ENCODE results near the gene MAGOH. TPM values are rescaled to one million over a fixed set of nuclear protein-coding genes. Genes with fewer than 3 reads are reported as not detected.

MAGOH gene
- total and polyA plus RNA-seq, 2 donors (not counting 1 experiment from before 2014, with no cell fraction given), result 10.8 to 45.6 TPM

DNA sequence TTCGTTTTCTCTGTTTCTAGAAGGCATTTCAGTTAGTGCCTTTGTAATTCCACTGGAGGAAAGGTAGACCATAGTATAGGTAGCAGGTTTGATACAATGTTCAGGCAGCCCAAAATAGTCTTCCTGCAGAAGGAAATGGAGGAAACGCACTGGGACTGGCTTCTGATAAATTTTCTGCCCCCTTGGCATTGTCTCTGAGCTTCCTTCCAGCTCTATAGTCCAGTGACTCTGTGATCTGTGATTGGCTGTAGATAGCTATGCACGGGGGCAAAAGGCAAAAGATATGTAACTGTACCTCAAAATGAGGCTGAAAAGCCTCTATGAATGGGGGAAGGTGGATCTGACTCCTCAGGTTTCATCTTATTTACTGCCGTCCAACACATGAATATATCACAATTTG, 5.8 kb upstream of the MAGOH start:
- 33% methylated on average over 1 of the region's 4 CpGs for WGBS (ENCODE audit: insufficient coverage)
- ChIA-PET CTCF (interaction anchor here (0.9 kb wide), 1 partner anchor 17 kb away, joined by 3 read pairs; no protein-coding TSS in a partner anchor), POLR2A (no interaction called here)
- TF ChIP-seq CTCF (IDR thresholded peaks at IDR 0.05) (no peak), EZH2 (IDR thresholded peaks at IDR 0.05; ENCODE audit: borderline replicate concordance, insufficient read depth, low read depth, low read length, poor library complexity, severe bottlenecking) (no peak)
- H3K4me1 Mint-ChIP-seq, result peaks cover 32% of the 10 kb centered on the region
- intact Hi-C loops (cut with micrococcal nuclease), result no loop called here
- H4K20me1 ChIP-seq (ENCODE audit: control insufficient read depth, insufficient read depth, low read length, poor library complexity, severe bottlenecking), result no peaks in the 10 kb centered on the region
- no peaks in the 10 kb centered on the region for H3K27me3 Mint-ChIP-seq
- H3K9me3 Mint-ChIP-seq (ENCODE audit: insufficient read depth), result no peaks in the 10 kb centered on the region
- H3K79me2 ChIP-seq (ENCODE audit: control insufficient read depth, insufficient read depth, low read length), result no peaks in the 10 kb centered on the region
- H3K27me3 ChIP-seq (replicated peaks in 1 of 4; ENCODE audit: control extremely low read depth in 1 of 4, control insufficient read depth in 3 of 4, insufficient read depth in 4 of 4, low read length in 3 of 4), result no peaks in the 10 kb centered on the region
- no peak overlapping the region for H3K4me2 ChIP-seq (replicated peaks; ENCODE audit: low read depth, low read length, poor library complexity, severe bottlenecking)
- no peak overlapping the region for H3K4me3 Mint-ChIP-seq
- H3K27ac ChIP-seq (ENCODE audit: low read length in 2 of 2), result no peak overlapping the region
- no peak overlapping the region for H2AFZ ChIP-seq (ENCODE audit: insufficient read depth, low read depth, low read length, poor library complexity, severe bottlenecking)
- no peak overlapping the region for H3K4me3 ChIP-seq (ENCODE audit: control extremely low read depth in 1 of 5, extremely low read depth in 1 of 5, insufficient read depth in 1 of 5, low read depth in 2 of 5, low read length in 4 of 5)
- H3K4me1 ChIP-seq (ENCODE audit: control insufficient read depth in 2 of 2, insufficient read depth in 2 of 2, low read length in 2 of 2), result peaks cover 19 to 24% of the 10 kb centered on the region in 2 donors
- DNase-seq (no peak), ATAC-seq (ENCODE audit: low read depth) (no peak)
- no peaks in the 10 kb centered on the region for H3K9me3 ChIP-seq (ENCODE audit: control extremely low read depth in 1 of 3, control insufficient read depth in 2 of 3, insufficient read depth in 1 of 3, low read length in 2 of 3)
- no peaks in the 10 kb centered on the region for H3K36me3 ChIP-seq (replicated peaks in 1 of 2; ENCODE audit: control extremely low read depth in 1 of 2, control insufficient read depth in 1 of 2, extremely low read depth in 1 of 2, insufficient read depth in 2 of 2, low read length in 1 of 2)
- H3K27ac Mint-ChIP-seq, result no peak overlapping the region
- no peak overlapping the region for H3K9ac ChIP-seq (ENCODE audit: low read length)

GRCh38 chr1:53242381-53242780, 4.1 kb upstream of the MAGOH start:
- H3K9me3 Mint-ChIP-seq (ENCODE audit: insufficient read depth), result no peaks in the 10 kb centered on the region
- Histone ChIP-seq H3K27me3 (replicated peaks in 1 of 4; ENCODE audit: control extremely low read depth in 1 of 4, control insufficient read depth in 3 of 4, insufficient read depth in 4 of 4, low read length in 3 of 4) (no peaks in the 10 kb centered on the region), H3K9ac (ENCODE audit: low read length) (no peak overlapping the region), H3K9me3 (ENCODE audit: control extremely low read depth in 1 of 3, control insufficient read depth in 2 of 3, insufficient read depth in 1 of 3, low read length in 2 of 3) (peaks cover 0 to 4% (median 0%) of the 10 kb centered on the region in 3 donors), H2AFZ (ENCODE audit: insufficient read depth, low read depth, low read length, poor library complexity, severe bottlenecking) (no peak overlapping the region), H3K27ac (ENCODE audit: low read length in 2 of 2) (no peak overlapping the region), H3K79me2 (ENCODE audit: control insufficient read depth, insufficient read depth, low read length) (peaks cover 8% of the 10 kb centered on the region), H3K36me3 (replicated peaks in 1 of 2; ENCODE audit: control extremely low read depth in 1 of 2, control insufficient read depth in 1 of 2, extremely low read depth in 1 of 2, insufficient read depth in 2 of 2, low read length in 1 of 2) (no peaks in the 10 kb centered on the region), H3K4me3 (ENCODE audit: control extremely low read depth in 1 of 5, extremely low read depth in 1 of 5, insufficient read depth in 1 of 5, low read depth in 2 of 5, low read length in 4 of 5) (no peak overlapping the region), H3K4me2 (replicated peaks; ENCODE audit: low read depth, low read length, poor library complexity, severe bottlenecking) (no peak overlapping the region), H3K4me1 (ENCODE audit: control insufficient read depth in 2 of 2, insufficient read depth in 2 of 2, low read length in 2 of 2) (peaks cover 27 to 37% of the 10 kb centered on the region in 2 donors), H4K20me1 (ENCODE audit: control insufficient read depth, insufficient read depth, low read length, poor library complexity, severe bottlenecking) (no peaks in the 10 kb centered on the region)
- ChIA-PET CTCF (no interaction called here), POLR2A (no interaction called here)
- intact Hi-C loops (cut with micrococcal nuclease), result no loop called here
- H3K27ac Mint-ChIP-seq, result no peak overlapping the region
- DNase-seq (no peak), ATAC-seq (ENCODE audit: low read depth) (no peak)
- TF ChIP-seq EZH2 (IDR thresholded peaks at IDR 0.05; ENCODE audit: borderline replicate concordance, insufficient read depth, low read depth, low read length, poor library complexity, severe bottlenecking) (no peak), CTCF (IDR thresholded peaks at IDR 0.05) (no peak)
- no CpG with 5 or more reads among the region's 4 CpGs for WGBS (ENCODE audit: insufficient coverage)
- H3K4me1 Mint-ChIP-seq, result peaks cover 42% of the 10 kb centered on the region
- H3K4me3 Mint-ChIP-seq, result no peak overlapping the region
- no peaks in the 10 kb centered on the region for H3K27me3 Mint-ChIP-seq
